NCI-H1048 (cell line): ENCODE measurements around the gene TAS2R1.

ENCODE experiments used
- DNase-seq: peaks from one replicate; lab custom pipeline; 2025; lab: John Stamatoyannopoulos, UW

TAS2R1 gene

GRCh38 chr5:9587135-9587534 is 43.0 kb downstream of the TAS2R1 start:
- DNase-seq, result no peak

GRCh38 chr5:9582406-9582805 is 47.7 kb downstream of the TAS2R1 start:
- DNase-seq, result no peak
